ENCODE results near the gene TMEM187.
A peak's percentile ranks its signal among the peaks of the same experiment; 100 is the strongest.

The TMEM187 gene

DNA sequence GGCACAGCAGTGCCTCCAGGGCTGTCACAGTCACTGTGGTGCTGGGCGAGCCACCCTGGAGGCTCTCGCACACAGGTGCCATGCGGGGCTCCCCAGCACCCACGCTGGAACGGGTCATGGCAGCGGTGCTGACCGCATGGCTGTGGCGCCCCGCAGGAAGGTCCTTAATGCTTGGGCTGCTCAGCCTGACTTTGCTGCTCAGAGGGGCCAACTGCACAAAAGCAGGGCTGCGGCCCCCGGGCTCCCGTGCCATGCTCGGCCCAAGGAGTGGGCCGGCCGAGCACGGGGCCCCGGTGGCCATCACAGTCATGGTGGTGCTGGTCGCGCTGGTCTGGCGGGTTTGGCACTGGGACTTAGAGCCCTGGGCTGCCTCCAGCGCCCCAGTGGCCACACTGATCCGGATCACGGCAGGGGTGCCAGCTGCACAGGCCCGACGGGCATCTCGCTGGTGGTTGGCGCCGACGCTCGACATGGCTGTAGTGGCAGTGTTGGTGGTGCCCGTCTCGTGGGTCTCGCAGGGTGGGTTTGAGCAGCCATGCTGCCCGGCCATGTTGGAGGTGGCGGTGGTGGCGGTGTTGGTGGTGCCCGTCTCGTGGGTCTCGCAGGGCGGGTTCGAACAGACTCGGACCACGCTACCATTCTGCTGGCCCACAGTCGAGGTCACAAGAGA is 17.9 kb upstream of the TMEM187 start:
- no peak for DNase-seq (ENCODE audit: low read depth, low spot score)

DNA sequence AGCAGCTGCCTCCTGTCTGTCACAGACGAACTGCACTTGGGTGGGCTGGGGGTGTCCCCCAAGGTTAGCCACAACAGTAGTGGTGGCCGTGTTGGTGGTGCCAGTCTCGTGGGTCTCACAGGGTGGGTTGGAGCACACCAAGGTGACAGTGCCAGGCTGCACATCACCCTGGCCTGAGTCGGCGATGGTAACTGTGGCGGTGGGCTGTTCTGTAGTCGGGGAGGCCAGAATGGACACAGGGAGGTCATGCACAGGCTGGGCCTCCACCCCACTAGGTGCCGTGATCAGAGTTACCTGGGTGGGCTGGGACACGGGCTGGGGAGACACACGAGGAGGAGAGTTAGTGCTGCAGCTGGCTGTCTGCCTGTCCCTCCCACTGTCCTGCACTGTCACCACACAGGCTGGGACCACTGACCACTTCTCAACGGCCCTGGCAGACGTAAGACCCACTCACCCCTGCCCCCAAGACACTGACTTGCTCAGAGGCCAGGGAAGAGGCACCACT is 17.3 kb upstream of the TMEM187 start:
- DNase-seq (ENCODE audit: low read depth, low spot score) = no peak

DNA sequence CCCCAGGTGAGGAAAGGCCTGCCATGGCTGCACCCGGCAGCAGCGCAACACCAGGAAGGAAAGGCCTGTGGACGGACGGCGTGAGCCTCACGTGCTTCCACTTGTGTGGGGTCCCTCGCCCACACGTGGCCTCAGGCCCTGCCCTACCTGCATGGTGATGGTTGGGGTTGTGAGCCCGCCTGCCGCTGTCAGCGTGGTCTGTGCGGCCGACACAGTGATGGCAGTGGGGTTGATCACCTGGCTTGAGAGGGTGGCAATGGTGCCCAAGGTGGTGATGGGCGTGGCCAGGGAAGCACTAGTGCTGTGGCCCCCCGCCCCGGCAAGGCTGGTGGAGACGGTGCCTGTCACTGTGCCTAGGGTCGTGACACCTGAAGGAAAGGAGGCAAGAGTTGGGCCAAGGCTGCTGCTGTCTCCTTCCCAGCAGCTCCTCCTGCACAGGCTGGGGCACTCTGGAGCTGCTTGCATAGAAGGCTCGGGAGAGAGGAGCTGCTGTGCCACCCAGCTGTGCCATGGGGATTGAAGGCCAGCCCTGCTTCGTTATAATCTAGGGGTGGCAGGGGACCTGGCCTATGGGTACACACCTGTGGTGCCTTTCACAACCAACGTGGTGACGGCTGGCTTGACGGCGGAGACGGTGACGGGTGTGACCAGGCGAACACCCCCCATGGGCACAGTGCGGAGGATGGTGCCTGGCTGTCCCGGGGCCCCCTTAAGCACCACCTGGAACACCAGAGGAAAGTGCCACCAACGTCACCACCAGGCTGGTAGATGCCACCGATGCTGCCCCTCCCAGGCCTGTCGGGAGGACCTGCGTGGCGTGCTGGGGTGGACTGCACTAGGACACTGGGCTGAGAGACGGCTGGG is 16.3 kb upstream of the TMEM187 start:
- no peak for DNase-seq (ENCODE audit: low read depth, low spot score)

DNA sequence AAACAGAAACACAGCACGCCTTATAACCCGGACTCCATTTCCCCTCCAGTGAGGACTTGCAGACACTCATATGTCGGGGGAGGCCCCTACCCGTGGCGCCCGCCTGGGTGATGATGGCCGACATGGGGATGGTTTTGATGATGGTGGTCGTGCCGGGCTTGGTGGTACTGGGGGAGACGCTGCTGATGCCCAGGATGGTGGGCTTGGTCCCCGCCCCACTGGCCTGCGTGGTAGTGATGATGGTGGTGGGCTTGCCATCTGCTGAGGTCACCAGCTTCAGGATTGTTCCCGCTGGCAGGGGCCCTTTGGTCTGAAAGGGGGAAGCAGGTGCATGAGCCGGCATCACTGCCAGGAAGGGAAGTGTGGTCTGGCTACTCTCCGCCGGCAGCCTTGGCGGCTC is 15.3 kb upstream of the TMEM187 start:
- DNase-seq (ENCODE audit: low read depth, low spot score) = no peak

DNA sequence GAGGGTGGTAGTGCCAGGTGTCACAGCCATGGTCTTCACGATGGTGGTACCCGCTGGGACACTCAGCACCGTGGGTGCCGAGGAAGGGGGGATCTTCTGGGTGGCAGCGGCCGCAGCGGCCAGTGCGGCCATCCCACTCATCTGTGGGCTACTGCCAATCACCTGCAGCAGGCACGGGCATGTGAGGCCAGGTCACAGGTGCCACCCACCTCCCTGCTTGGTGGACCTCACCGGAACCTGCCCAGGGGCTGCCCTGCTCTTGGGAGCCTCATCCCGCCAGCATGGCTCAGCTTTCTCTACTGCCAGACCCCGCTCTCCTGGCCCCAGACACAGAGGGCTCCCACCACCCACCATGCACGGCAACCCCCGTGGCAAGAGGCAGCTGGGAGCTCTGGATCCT is 13.9 kb upstream of the TMEM187 start:
- no peak for DNase-seq (ENCODE audit: low read depth, low spot score)

DNA sequence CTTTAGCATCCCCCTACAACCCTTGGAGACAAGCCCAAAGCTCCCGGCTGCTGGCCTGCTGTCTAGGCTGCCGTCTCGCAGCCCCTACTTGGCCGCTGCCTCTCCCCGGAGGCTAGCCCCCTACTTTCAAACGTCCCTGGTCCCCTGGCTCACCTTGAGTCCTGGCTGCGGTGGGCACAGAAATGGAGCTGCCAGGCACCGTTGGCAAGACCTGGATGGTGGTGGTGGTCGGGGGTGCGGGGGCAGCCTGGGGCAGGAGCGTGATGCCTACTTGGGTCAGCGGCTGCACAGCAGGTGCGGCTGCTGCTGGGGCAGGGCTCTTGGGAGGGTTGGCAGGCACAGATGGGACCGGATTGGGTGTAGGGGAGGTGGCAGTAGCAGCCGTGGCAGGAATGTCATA is 12.9 kb upstream of the TMEM187 start:
- DNase-seq (ENCODE audit: low read depth, low spot score) = no peak

DNA sequence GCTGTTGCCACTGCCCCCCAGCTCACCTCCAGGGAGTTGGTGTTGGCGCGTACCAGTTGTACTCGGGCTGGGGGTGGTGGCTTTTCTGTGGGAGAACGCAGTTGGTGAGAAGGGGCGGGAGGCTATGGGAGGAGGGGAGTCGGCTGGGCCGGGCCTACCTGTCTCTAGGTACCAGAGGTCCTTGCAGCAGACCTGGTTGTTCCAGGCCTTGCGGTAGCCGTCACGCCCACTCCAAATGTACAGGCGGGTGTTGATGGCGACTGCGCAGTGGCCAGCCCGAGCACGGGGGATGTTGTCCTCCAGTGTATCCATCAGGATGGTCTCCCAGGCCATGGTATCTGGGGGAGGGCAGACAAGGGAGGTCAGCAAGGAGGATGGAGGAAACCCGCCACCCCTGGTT is 12.5 kb upstream of the TMEM187 start:
- no peak for DNase-seq (ENCODE audit: low read depth, low spot score)

DNA sequence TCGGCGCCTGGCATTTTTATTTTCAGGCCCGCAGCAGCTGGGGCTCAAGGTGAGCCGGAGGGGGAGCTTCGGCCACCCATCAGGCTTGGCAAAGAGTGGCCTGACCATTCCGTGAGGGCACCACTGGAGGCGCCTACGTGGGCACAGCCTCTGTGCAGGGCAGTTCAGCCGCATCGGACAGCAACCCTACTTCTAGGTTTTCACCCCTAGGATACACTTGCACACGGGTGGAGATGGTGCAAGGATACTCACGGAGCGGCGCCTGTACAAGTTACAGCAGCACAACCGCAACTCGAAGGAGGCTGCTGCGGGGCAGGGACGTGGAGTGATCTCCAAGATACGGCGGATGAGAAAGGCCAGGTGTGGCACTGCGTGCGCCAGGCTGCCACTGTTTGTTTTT is 11.8 kb upstream of the TMEM187 start:
- DNase-seq (ENCODE audit: low read depth, low spot score) = no peak

DNA sequence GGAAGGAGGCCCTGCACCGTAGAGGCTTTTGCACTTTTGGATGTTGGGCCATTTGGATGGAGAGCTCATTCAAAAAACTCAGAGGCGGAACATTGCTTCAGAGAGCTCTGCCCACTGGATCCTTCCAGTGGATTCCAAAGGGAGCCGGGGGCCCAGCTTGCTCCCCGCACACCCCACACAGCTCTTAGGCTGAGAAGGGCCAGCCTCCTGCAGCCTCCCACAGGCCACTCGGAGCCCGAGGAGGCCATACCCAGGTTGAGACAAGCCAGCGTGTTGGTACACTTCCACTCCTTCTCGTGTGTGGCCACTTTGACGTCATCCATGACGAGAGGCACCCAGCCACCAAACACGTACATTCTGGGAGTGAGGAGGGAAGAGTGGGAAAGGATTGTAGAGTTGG is 11.3 kb upstream of the TMEM187 start:
- DNase-seq (ENCODE audit: low read depth, low spot score) = no peak

DNA sequence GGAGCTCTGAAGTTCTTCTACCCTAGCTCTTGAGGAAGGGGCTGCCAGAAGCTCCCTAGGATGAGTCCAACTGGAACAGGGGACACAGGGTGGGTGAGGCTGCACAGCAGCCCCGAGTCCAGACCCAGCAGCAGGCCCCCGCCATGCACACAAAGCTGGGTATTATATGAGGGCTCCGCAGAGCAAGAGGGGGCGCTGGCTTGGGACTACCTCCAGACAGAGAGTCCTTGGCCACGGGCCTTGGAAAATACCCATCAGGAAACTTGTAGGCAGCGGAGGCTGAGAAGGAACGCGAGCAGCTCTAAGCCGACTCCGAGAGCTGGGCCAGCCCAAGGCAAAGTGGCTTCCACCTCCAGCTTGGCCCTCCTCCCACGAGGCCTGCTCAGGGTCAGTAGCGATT is 9.0 kb upstream of the TMEM187 start:
- no peak for DNase-seq (ENCODE audit: low read depth, low spot score)

DNA sequence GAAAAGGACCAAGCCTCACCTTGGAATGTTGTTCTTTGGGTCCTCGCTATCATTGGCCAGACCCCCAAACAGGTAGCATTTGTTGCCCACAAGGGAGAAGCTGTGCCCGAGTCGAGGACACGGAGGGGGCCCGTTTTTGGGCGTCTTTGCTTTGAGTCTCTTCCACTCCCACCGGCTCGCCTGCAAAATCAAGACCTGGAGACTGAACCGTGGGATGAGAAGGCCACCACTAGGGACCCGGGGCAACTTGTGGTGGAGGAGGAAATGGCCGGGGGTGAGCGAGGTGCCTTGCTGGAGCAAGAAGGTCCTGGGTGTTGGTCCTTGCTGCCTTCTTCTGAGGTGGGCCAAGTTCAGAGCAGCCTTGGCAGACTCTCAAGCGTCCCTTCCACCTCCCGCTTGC is 8.4 kb upstream of the TMEM187 start:
- no peak for DNase-seq (ENCODE audit: low read depth, low spot score)

DNA sequence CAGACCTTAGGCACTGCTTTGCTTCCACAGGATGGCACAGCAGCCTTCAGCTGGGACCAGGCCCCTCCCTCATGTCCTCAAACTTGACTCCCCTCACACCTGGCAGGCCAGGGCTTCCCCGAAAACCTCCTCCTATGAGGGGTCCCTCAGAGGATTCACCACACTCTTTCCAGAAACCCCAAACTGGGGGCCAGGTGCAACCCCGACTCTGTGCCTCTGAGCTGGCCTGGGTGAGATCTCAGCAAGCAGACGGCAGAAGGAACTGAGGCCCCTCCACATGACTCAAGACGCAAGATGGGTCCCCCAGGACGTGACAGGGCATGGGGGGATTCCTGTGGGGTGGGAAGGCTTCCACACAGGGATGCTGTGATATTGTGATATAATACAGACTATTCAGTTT is 7.1 kb upstream of the TMEM187 start:
- no peak for DNase-seq (ENCODE audit: low read depth, low spot score)

DNA sequence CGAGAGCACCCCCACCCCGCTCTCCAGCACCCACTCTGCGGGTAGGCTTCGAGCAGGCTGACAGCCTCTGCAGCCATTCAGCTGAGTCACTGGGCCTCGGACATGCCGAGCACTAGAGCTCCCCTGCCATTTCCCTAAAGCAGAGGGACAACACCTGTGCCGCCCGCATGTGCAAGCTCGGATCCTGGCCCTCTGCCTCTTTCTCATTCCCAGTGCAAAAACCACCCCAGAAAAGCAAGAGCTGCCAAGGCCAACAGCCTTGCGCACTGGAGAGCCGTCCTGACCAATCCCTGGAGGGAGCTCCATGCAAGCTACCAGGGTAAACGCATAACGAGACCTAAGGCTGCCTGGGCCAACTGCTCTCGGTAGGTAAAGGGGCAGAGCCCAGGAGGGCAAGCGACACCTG is 6.3 kb upstream of the TMEM187 start:
- DNase-seq (ENCODE audit: low read depth, low spot score) = no peak

DNA sequence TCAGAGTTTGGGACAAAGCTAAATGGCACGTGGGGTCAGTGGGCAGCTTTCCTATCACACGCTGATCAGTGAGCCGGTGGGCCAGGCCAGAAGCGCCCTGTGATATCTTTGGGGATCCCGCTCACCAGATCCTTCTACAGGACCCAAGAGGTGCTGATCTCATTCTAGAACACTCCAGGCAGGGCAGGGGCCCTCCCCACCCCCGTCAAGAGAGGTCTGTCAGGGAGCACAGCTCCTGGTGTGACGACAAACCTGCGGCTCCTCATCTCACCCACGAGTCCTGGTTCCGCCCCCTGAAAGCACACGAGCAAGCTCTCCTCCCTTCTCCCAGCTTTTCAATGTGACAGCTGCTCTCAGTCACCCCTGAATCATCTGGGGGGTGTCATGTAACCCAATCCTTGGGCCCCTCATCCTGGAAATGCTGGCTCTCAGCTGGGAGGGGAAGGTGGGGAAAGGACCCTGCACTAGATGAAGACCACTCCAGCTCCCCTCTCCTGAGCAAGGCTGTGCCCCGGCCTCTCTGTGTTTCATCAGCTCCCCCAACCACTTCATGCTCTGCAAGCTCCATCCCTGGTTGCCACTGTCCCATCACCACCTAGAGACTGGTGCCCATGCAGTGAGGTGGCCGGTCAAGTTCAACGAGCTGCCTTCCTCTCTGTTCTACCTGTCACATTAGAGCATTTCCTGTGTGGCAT is 5.6 kb upstream of the TMEM187 start:
- no peak for DNase-seq (ENCODE audit: low read depth, low spot score)

DNA sequence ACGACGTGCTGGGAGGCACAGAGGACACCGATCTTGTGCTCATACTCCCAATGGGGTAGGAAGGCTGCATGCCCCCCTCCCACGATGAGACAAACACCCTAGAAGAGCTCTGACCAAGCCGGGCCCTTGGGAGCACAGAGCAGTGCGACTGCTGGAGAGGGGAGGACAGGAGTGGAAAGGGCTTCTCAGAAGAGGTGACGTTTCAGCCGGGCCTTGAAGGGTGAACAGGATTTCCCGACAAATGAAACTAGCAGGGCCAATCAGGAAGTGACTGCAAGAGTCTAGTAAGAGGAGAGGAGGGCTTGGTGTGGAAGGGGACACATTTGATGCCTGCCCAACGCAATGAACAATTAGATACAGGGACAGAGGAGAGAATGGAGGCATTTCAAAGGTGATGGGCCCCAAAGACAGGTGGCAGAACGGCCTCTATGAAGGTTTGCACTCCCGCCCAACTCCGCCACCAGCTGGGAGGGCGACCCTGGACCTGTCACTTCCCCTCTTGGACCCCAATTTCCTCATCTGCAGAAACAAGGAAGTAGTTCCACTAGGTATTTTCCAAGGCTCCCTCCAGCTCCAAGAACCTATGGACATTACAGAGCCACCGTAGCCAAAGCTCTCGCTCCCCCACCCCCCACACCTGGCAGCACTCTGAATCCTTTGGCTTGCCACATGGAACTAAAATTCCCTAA is 4.9 kb upstream of the TMEM187 start:
- DNase-seq (ENCODE audit: low read depth, low spot score) = no peak

DNA sequence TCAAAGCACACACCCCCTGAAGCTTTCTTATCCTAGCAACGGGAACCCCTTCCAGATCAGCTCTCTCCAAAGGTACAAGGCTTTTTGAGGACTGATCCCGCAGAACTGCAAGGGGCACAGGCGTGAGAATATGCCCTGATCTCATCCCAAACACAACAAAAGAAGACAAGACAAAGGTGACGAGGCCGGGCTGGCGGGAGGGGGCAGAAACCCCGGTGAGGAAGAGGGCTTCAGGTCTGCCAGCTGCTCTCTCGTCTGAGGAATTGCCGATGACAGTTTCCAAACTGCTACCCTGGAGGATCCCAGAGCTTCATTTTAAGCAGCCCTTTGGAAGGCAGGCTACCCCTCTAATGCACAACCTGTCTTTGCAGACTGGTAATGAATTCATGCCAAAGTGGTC is 4.3 kb upstream of the TMEM187 start:
- no peak for DNase-seq (ENCODE audit: low read depth, low spot score)

DNA sequence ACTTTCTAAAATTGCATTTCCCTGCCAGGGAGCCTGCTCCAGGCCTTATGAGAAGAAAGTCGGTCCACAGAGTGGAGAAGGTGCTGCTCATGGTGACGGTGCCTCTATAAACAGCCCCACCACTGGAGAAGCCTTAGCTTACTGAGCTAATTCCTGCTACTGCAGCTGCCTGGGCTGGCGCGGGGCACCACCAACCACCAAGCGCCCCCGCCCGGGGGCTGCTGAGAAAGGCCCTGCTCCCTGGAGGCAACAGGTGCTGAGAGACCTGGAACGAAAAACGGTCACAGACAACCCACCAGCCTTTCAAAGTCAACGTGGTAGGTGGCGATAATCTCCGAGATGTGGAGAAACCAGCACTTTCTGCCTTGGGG is 3.8 kb upstream of the TMEM187 start:
- peak; percentile 74 for DNase-seq (ENCODE audit: low read depth, low spot score)

DNA sequence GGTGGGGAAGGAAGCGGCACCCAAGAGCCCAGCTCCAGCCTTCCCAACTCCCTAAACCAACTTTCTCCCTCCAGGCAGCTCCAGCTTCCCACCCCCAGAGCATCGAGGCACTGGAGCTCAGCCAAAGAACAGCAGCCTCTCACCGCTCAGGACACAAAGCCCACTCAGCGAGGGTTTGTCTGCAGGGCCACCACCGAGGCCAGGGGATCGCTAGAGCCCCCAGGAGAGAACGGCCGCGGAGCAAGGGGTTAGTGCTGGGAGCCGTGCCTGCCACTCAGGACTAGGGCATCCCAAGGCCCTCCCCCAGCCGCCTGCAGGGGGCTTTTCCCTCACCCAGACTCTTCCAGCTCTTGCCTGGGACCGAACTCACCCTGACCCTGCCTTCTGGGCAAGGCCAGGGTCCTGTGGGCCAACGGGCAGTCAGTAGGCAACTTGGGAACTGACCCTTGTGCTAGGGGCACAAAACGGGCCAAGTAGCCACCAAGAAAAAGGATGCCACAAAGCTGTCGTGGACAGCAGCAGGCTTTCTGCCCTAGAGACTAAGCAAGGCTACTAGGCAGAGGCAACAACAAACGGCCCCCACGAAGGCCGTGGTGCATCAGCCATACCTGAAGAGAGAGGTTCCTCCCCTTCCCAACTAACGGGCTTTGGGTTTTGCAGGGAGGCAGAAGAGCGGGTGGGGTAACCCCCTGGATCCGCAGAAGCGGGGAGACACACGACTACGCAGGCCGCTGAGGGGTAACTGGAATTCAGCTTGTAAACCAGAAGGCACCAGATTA is 3.2 kb upstream of the TMEM187 start:
- DNase-seq (ENCODE audit: low read depth, low spot score) = peak; percentile 65

DNA sequence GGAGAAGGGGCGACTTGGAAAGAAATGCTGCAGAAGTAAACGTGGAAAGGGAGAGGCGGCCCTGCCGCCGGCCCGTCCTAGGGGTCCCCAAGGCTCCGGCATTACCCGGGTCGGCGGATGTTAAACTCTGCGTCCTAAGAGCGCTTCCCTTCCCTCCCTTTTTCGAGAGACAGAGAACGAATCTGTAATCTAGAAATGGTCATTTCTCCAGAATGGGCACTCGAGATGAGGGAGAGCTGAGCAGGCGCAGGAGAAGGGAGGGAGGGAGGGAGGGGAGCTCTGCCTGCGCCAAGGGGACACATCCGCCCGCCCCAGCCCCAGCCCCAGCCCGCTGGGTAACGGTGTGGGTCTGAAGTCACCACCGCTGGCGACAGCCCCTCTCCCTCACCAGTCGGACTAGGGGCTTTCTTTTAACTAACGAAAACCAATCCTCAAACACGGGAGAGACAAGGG is 2.6 kb upstream of the TMEM187 start:
- DNase-seq (ENCODE audit: low read depth, low spot score) = peak; percentile 44

DNA sequence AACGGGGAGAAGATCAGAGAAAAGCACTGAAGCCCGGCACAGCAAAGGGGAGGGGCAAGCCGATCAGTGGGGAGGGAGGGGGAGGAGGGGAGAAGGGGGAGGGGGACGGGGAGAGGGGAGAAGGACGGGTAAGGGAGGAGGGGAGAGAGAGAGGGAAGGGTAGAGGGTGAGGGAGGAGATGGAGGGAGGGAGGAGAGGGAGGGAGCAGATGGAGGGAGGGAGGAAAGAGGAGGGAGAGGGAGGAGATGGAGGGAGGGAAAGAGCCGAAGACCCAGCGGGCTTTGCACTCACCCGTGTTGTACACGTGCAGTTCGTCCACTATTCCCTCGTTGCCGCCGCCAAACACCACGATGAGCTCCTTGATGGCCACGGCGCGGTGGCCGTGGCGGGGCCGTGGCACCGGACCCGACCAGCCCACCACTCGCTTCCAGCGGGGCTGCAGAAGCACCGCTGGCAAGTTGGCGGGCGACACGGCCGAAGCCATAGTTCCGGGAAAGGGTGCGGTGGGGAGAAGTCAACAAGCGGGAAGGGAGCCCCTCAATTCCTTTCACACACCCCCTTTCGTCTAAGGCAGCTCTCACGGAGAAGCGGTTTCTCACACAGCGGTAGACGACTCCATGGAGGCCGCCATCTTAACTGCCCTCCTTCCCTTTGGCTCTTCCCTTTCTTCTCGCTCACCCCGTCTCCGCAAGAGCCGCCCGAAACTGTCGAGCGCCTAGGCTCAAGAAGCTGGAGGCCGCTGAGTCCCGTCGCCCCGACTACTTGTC is 2.0 kb upstream of the TMEM187 start:
- peak; percentile 79 for DNase-seq (ENCODE audit: low read depth, low spot score)

DNA sequence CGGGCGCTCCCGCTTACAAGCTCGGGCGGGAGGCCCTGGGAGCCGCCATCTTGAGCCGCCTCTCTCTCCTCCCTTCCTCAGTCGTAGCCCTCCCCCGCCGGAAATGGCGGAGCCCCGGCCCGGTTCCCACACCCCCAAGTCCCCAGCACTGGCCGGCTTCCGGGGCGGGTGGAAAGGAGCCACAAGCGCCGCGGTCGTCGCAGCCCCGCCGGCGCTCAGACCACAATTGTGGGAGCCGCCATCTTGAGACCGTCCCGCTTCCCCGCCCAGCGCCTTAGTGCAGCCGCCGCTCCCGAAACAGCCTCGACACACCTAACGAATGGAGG is 1.5 kb upstream of the TMEM187 start:
- DNase-seq (ENCODE audit: low read depth, low spot score) = peak; percentile 93

Data from ELF-1 (cell line).